B cell (primary cell): ENCODE data around the gene PRSS56.
"Not testable (repeated sequence)": the region's sequence is repeated elsewhere in the genome, so short reads cannot be mapped to it uniquely, and the experiment has no call there.

Source experiments
- CTCF ChIP-seq: fragments of 200-600 bp; IDR thresholded peaks from one replicate; pipeline ENCODE4 v1.8.0; 2022; ENCODE audit warnings: antibody characterized with exemption, mild to moderate bottlenecking
- EZH2 ChIP-seq: IDR thresholded peaks from 2 replicates; pipeline ENCODE4 v1.6.1; 2012; ENCODE audit warnings: borderline replicate concordance, low read depth, mild to moderate bottlenecking, moderate library complexity, low read length; ENCODE audit not compliant: insufficient read depth, poor library complexity, severe bottlenecking

- TF ChIP-seq CTCF, EZH2: not testable (repeated sequence)
Observed at GRCh38 chr2:232532821-232533220, 12.6 kb downstream of the PRSS56 start.
